HG02970 (cell line): ENCODE data around the gene ZNF214.
"Not testable (repeated sequence)": the region's sequence is repeated elsewhere in the genome, so short reads cannot be mapped to it uniquely, and the experiment has no call there.

Experiments
- ATAC-seq: cut with Tn5 transposase; IDR thresholded peaks from one replicate; pipeline ENCODE4 v1.9.1; 2021; ENCODE audit warnings: mild to moderate bottlenecking, moderate library complexity, moderate number of reproducible peaks; ENCODE audit not compliant: unreplicated experiment, low FRiP score

ZNF214 gene

GRCh38 chr11:6991227-6991626 lies 28.9 kb downstream of the ZNF214 start:
- no peak for ATAC-seq

- no peak for ATAC-seq
Observed at GRCh38 chr11:6988506-6988905, 31.6 kb downstream of the ZNF214 start.

DNA sequence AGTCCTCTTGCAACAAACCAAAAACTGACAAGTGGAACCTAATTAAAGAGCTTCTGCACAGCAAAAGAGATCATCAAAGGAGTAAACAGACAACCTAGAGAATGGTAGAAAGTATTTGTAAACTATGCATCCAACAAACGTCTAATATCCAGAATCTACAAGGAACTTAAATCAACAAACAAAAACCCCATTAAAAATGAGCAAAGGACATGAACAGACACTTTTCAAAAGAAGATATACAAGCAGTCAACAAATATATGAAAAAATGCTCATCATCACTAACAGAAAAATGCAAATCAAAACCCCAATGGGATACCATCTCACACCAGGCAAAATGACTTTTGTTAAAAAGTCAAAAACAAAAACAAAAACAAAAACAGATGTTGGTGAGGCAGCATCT lies 33.7 kb downstream of the ZNF214 start:
- no peak for ATAC-seq

DNA sequence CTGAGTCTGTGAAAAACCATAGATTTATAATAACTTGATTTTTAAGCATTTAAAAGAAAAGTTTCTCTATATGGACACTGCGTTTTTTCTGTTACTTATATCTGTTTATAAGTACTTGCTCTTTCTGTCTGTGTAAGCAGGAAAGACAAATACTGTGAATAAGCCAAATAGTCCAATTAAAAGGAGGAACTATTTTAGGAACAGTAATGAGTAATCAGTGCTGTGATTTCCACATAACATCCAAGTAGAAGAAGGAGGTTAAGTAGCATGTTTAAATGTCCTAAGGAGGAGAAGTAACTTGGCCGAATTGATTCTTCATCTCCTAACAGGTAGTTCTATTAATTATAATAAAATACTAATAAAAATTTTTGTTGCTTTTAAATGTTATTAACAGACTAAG lies 40.8 kb downstream of the ZNF214 start:
- ATAC-seq = no peak

DNA sequence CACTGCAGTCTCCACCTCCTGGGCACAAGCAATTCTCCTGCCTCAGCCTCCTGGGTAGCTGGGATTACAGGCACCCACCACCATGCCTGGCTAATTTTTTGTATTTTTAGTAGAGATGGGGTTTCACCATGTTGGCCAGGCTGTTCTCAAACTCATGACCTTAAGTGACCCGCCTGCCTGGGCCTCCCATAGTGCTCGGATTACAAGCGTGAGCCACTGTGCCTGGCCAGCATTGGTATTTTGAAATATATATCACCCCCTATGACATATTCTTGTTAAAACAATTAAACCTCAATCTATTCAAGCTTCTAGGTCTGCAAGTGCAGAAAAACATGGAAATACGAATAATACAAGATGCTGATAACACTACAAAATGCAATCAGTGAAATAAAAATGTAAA lies 50.3 kb downstream of the ZNF214 start:
- ATAC-seq = not testable (repeated sequence)

DNA sequence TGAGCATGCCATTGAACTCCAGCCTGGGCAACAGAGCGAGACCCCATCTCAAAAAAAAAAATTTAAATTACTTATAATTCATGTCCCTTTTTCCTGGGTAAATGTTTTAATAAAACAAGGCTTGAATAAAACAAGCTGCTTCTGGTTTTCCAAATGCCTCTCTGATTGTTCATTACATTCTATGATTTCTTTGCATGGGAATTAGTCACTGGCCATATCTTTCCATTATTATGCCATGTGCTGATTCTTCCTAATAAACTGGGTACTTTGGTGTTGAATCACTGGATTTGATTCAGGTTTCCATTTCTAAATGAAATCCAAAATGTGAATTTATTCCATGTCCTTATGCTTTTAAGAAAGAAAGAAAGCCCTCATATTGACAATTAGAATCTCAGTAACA lies 51.3 kb downstream of the ZNF214 start:
- no peak for ATAC-seq

DNA sequence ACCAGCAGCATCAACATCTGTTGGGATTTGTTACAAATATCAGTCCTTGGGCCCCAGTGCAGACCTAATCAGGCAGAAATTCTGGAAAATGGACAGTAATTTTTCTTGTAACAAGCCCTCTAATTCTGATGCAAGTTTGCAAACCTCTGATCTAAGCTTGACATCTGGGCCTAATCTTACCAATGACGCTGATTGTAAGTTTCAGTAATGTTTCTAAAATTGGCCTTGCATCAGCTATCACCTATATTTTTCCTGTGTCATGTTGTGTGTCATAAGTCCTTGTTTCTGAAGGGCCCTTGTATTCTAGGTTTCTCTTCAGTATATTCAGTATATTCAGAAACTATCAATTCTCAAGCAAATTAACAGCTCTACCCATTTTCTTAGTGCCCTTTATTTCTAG lies 57.5 kb downstream of the ZNF214 start:
- no peak for ATAC-seq

DNA sequence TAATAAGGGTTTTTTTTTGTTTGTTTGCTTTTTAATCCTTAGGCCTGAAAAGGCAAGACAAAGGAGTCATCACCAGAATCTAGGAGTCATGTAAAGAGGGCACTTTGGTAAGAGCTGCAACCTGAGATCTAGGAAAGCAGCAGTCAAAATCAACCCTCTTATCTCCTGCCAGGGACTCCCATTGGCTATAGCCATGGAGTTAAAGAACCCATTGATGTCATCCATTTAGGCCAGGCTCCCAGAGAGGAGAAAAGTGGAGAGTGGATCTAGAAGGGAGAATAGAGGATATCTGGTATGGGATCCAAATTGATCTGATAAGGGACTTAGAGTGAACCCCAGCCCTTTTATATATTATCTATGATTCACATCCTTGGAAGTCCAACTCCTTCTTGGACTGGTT lies 58.0 kb downstream of the ZNF214 start:
- ATAC-seq = no peak

- ATAC-seq = not testable (repeated sequence)
Observed at GRCh38 chr11:6954248-6954647, 65.9 kb downstream of the ZNF214 start.
